ES-I3 (cell line): ENCODE data around the gene TGOLN2.
A peak's percentile ranks its signal among the peaks of the same experiment; 100 is the strongest.
"Not testable (repeated sequence)": the region's sequence is repeated elsewhere in the genome, so short reads cannot be mapped to it uniquely, and the experiment has no call there.

ENCODE experiments used
- H3K36me3 ChIP-seq: 2 replicates; pipeline ENCODE4 v1.6.1; 2013; ENCODE audit warnings: mild to moderate bottlenecking, low read length, control low read depth, moderate library complexity; ENCODE audit not compliant: insufficient read depth
- H3K4me1 ChIP-seq: 2 replicates; pipeline ENCODE4 v1.6.1; 2013; ENCODE audit warnings: mild to moderate bottlenecking, control low read depth, low read length; ENCODE audit not compliant: insufficient read depth
- H3K9ac ChIP-seq: 2 replicates; pipeline ENCODE4 v1.6.1; 2013; ENCODE audit warnings: low read depth, mild to moderate bottlenecking, low read length, moderate library complexity
- H3K9me3 ChIP-seq: 2 replicates; pipeline ENCODE4 v1.6.1; 2013; ENCODE audit warnings: mild to moderate bottlenecking, low read length, moderate library complexity; ENCODE audit not compliant: control insufficient read depth, insufficient read depth

TGOLN2 gene

GRCh38 chr2:85327822-85328617, at the start of gene TGOLN2:
TGOLN2 (minus strand) TSS chr2:85327989; CDS start chr2:85327962, 27 bp downstream.
- no peaks in the 10 kb centered on the region for H3K9me3 ChIP-seq
- H3K36me3 ChIP-seq: peaks cover 3% of the 10 kb centered on the region; the same call in 1 of the 2 replicates
- H3K4me1 ChIP-seq: 0 out of 2 replicates have a peak, but pooled peaks cover 5% of the 10 kb centered on the region
- H3K9ac ChIP-seq: peak within 1 kb of the TSS; percentile 75

GRCh38 chr2:85377083-85377482, 49.3 kb upstream of the TGOLN2 start:
- H3K36me3 ChIP-seq: no peaks in the 10 kb centered on the region
- H3K9ac ChIP-seq: no peak overlapping the region
- H3K9me3 ChIP-seq: peaks cover 5% of the 10 kb centered on the region; the same call in 1 of the 2 replicates
- H3K4me1 ChIP-seq: no peaks in the 10 kb centered on the region

DNA sequence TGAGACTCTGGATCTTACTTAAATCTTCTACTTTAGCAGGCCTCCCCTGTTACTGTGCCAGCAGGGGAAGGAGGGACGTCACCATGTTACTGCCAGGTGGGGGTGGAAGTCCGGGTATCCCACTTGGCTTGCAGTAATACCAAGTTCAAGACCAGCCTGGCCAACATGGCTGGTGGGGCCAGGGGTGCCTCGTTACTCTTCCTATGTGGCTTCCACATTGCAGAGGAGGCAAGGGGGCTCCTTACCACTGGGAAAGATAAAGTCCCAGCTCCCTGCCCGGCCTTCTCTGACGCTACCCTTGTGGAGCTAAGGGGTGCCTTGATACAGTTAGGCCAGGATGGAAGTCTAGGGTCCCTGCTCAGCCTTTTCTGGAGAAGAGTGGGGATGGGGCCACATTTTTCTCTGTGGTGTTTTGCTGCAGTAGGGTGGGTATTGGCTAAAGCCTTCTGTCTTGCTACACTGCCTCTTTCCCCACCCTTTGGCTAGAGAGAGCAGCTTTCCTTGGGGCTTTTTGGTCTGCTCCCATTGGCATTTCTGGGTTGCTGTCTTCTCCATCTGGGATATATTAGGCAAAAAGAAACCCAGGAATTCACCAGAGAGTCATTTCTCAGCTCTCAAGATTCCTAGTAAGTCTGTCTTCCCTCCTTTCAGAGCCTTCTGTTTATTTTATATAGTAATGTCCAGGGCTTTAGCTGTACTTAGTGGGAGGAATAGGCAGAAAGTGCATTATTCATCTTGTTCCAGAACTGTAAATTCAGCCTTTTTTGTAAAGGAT, 48.7 kb upstream of the TGOLN2 start:
- Histone ChIP-seq H3K36me3 (no peaks in the 10 kb centered on the region), H3K9ac (no peak overlapping the region), H3K9me3 (peaks cover 5% of the 10 kb centered on the region; the same call in 1 of the 2 replicates), H3K4me1 (no peaks in the 10 kb centered on the region)

DNA sequence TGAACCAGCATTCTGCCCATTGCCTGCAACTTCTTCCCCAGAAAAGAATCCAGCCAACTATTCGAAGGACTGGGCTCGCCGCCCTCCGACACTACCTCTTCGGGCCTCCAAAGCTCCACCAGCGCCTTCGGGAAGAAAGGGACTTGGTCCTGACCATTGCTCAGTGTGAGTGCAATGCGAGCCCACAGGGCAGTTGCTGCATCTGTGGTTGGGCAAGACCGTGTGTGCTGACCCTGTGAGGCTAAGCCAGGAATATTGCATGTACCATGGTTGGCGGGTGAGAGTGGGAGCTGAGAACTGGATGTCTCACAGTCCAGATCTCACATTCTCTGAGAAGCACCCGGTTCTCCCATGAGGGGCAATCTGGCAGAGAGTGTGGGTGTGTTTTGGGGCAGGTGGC, 43.3 kb upstream of the TGOLN2 start:
- Histone ChIP-seq H3K9ac (no peak overlapping the region), H3K9me3 (no peaks in the 10 kb centered on the region), H3K36me3 (no peaks in the 10 kb centered on the region), H3K4me1 (no peaks in the 10 kb centered on the region)

GRCh38 chr2:85369500-85369899, 41.7 kb upstream of the TGOLN2 start:
- H3K4me1 ChIP-seq: no peaks in the 10 kb centered on the region
- H3K36me3 ChIP-seq: no peaks in the 10 kb centered on the region
- H3K9me3 ChIP-seq: no peaks in the 10 kb centered on the region
- no peak overlapping the region for H3K9ac ChIP-seq

DNA sequence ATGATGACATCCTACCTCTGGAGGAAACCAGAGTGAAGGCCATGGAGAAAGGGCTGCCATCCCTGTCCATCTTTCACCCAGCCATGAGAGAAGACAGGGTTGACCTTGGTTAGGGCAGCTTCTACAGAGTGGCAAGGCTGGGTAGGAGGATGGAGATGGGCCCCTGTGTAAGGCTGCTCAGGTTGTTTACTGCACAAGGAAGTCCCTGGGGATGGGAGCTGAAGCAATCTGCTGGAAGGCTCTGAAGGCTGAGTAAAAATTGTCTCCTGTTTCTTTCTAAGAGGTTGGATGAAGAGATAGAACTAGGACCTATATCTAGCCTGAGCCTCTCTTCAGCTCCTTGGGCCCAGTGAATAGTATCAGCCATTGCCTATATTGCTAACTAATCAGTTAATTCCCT, 41.1 kb upstream of the TGOLN2 start:
- Histone ChIP-seq H3K9ac (no peak overlapping the region), H3K4me1 (no peaks in the 10 kb centered on the region), H3K9me3 (no peaks in the 10 kb centered on the region), H3K36me3 (no peaks in the 10 kb centered on the region)

GRCh38 chr2:85367180-85367579, 39.4 kb upstream of the TGOLN2 start:
- Histone ChIP-seq H3K4me1 (no peaks in the 10 kb centered on the region), H3K9ac (no peak overlapping the region), H3K36me3 (no peaks in the 10 kb centered on the region), H3K9me3 (no peaks in the 10 kb centered on the region)

GRCh38 chr2:85362653-85363387, 35.0 kb upstream of the TGOLN2 start:
- not testable (repeated sequence) for H3K4me1 ChIP-seq, H3K9ac ChIP-seq, H3K9me3 ChIP-seq, H3K36me3 ChIP-seq

GRCh38 chr2:85357736-85358135, 29.9 kb upstream of the TGOLN2 start:
- H3K36me3 ChIP-seq: no peaks in the 10 kb centered on the region
- no peak overlapping the region for H3K9ac ChIP-seq
- H3K9me3 ChIP-seq: no peaks in the 10 kb centered on the region
- H3K4me1 ChIP-seq: 0 out of 2 replicates have a peak, but pooled peaks cover 5% of the 10 kb centered on the region

- H3K9me3 ChIP-seq: no peaks in the 10 kb centered on the region
- H3K36me3 ChIP-seq: no peaks in the 10 kb centered on the region
- H3K4me1 ChIP-seq: 0 out of 2 replicates have a peak, but pooled peaks cover 5% of the 10 kb centered on the region
- H3K9ac ChIP-seq: no peak overlapping the region
Observed at GRCh38 chr2:85356186-85356585, 28.4 kb upstream of the TGOLN2 start.

DNA sequence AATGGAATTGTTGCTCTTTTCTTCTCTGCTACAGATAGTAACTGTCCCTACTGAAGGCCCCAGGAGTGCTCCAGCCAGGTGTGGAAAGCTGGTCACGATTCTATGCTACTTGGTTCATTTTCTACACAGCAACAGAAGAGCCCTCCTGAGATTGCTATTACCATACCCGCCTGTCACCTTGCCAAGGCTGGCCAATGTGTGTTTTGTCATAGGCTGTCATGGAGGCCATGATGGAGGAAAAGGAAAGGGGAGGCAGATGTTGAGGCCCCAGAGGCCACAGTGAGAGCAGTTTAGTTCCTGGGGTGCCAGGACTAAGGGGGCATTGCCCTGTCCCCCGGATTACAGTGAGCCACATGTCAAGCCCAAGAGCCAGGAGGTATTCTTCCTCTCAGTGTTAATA, 27.7 kb upstream of the TGOLN2 start:
- Histone ChIP-seq H3K4me1 (0 out of 2 replicates have a peak, but pooled peaks cover 5% of the 10 kb centered on the region), H3K9me3 (no peaks in the 10 kb centered on the region), H3K9ac (peak overlapping the region; percentile 96; the same call in 1 of the 2 replicates), H3K36me3 (peaks cover 4% of the 10 kb centered on the region; the same call in 1 of the 2 replicates)

DNA sequence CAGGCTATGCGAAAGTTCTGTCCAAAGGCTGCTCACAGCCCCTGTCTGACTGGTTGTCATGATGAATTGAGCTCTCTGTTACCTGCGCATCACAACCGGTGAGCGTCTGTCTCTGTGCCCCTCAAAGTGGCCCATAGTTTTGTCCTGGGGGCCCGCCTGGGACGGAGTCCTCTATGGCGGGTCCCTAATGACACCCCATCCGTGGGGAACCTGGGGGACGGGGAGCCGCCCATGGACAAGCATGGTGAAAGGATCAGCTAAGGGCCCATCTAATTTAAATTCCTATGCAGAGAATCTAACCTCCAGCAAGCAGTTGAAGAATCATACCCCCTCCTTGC, 27.3 kb upstream of the TGOLN2 start:
- H3K9ac ChIP-seq: peak overlapping the region; percentile 96
- 0 out of 2 replicates have a peak, but pooled peaks cover 5% of the 10 kb centered on the region for H3K4me1 ChIP-seq
- peaks cover 4% of the 10 kb centered on the region; the same call in 1 of the 2 replicates for H3K36me3 ChIP-seq
- H3K9me3 ChIP-seq: no peaks in the 10 kb centered on the region

DNA sequence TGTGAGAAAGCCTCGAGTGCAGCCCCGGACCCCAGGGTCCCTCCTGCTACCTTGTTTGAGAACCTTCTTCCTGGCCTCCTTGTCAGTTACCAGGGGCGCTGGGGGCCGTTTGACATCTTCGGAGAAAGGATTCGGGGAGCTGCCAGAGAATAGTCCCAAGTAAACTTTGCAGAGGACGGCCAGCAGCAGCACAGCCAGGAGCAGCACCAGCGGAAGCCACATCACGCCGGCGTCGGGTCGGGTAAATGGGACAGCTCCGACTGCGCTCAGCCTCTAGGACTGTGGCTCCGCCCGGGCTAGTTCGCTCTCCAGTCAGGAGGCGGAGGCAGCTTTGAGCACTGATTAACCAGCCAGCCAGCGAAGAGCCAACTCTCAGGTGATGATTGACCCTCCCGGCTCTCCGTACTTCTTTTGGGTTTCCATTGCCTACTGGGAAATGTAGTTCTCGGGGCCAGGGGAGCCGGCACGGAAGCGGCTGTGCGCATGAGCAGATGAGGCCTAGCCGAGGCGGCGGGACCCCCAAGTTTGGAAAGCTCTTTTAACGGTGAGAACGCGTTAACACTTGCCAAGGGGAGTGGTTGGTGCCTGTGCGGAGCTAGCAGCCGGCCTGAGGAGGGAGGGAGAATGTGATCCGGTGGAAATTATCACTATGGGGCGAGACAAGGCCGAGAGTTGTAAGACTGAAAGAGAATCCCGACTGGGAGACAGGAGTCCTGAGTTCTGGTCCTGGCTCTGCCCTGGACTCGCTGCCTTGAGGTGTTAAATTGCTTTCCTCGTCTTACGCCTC, 26.7 kb upstream of the TGOLN2 start, which contains the start of the genes ELMOD3 and RETSAT:
Gene ELMOD3, plus strand, starts transcription at position 484 of the 787 bp plus-strand sequence. CDS start 2,430 bp downstream, outside the sequence.
Gene RETSAT, minus strand, starts transcription at position 243 of the 787 bp plus-strand sequence. Its CDS starts 21 bp downstream, at position 222.
- H3K9me3 ChIP-seq: no peaks in the 10 kb centered on the region
- H3K9ac ChIP-seq: peak within 1 kb of the TSS; percentile 96
- 0 out of 2 replicates have a peak, but pooled peaks cover 5% of the 10 kb centered on the region for H3K4me1 ChIP-seq
- H3K36me3 ChIP-seq: peaks cover 7% of the 10 kb centered on the region; the same call in 1 of the 2 replicates
